HCT116 (cell line): ENCODE data around the gene FRMD3.

ENCODE experiments used
- CTCF ChIP-seq, 3 experiments: fragments of 200-600 bp in 1 of 3; sonication (generic) in 1 of 3; IDR thresholded peaks in 2 of 3; conservative IDR thresholded peaks in 1 of 3; 2 replicates each; pipeline ENCODE4 v1.5.1; 2012 to 2017; ENCODE audit warnings: low read depth in 2 of 3, low read length in 2 of 3, antibody characterized with exemption in 1 of 3, borderline replicate concordance in 1 of 3, control low read depth in 1 of 3, mild to moderate bottlenecking in 1 of 3, mixed read lengths in 1 of 3, mixed run types in 1 of 3, moderate library complexity in 1 of 3; ENCODE audit not compliant: insufficient read depth in 1 of 3
- EZH2 ChIP-seq: fragments of 200-600 bp; sonication (generic); IDR thresholded peaks from 2 replicates; pipeline ENCODE4 v1.6.1; 2017; ENCODE audit warnings: antibody characterized with exemption, mixed run types
- MAX ChIP-seq: IDR thresholded peaks from 2 replicates; pipeline ENCODE4 v1.6.1; 2012
- ZFX ChIP-seq: fragments of 450-650 bp; IDR thresholded peaks from 2 replicates; pipeline ENCODE4 v1.6.1; 2017

DNA sequence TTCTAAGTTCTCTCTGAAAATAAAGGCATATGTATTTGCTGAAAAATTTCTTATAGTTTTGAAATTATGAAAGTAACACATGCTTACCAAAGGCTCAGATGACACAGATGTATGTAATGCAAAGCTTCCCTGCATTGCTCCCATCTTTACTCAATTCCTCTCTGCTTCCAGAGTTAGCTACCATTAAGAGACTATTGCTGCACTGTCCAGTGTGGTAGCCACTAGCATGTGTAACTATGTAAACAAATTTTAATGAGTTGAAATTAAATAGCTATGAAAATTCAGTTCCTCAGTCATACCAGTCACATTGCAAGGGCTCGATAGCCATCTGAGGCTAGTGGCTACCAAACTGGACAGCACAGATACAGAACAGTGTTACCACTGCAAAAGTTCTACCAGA, 17.9 kb downstream of the FRMD3 start:
- TF ChIP-seq CTCF (IDR thresholded peaks at IDR 0.05 in 2 of 3, conservative IDR thresholded peaks at IDR 0.05 in 1 of 3; ENCODE audit: borderline replicate concordance in 1 of 3, insufficient read depth in 1 of 3, low read depth in 2 of 3, low read length in 2 of 3): no peak
- TF ChIP-seq MAX: no peak
- no peak for TF ChIP-seq ZFX
- TF ChIP-seq EZH2: no peak
